Activated CD4-positive, alpha-beta memory T cell treated with anti-CD3 and anti-CD28 coated beads for 36 hours (primary cell): ENCODE results near the gene CDH26. TPM values are rescaled to one million over a fixed set of nuclear protein-coding genes. Genes with fewer than 3 reads are reported as not detected.
"Not testable (repeated sequence)": the region's sequence is repeated elsewhere in the genome, so short reads cannot be mapped to it uniquely, and the experiment has no call there.

Source experiments
- CTCF ChIA-PET: fragments of 350-600 bp; sonication (Branson Sonifier 250); formaldehyde crosslinking; loops from one replicate; lab custom pipeline; 2021; ENCODE audit warnings: antibody characterized with exemption, inconsistent platforms; lab: Charles Lee
- POLR2A ChIA-PET: fragments of 350-600 bp; sonication (Branson Sonifier 250); formaldehyde crosslinking; loops from one replicate; lab custom pipeline; 2021; ENCODE audit warnings: antibody characterized with exemption; lab: Charles Lee
- DNase-seq: peaks from one replicate; pipeline ENCODE4 v3.0.0-alpha.2; 2020
- H3K27ac Mint-ChIP-seq: one replicate; pipeline ENCODE4 v1.8.0; 2021; ENCODE audit warnings: mixed read lengths
- H3K27me3 Mint-ChIP-seq: one replicate; pipeline ENCODE4 v1.8.0; 2021; ENCODE audit warnings: mixed read lengths
- H3K36me3 Mint-ChIP-seq: one replicate; pipeline ENCODE4 v1.8.0; 2021; ENCODE audit warnings: mixed read lengths
- H3K4me1 Mint-ChIP-seq: one replicate; pipeline ENCODE4 v1.8.0; 2021; ENCODE audit warnings: low read depth, mixed read lengths
- H3K4me3 Mint-ChIP-seq: one replicate; pipeline ENCODE4 v1.8.0; 2021; ENCODE audit warnings: mild to moderate bottlenecking, mixed read lengths
- H3K9me3 Mint-ChIP-seq: one replicate; pipeline ENCODE4 v1.8.0; 2021; ENCODE audit warnings: mixed read lengths
- intact Hi-C: fragments of 100-400 bp; cut with micrococcal nuclease; formaldehyde crosslinking; loops from one replicate; pipeline ENCODE4 v1.15.1; 2023
- total RNA-seq, 2 experiments: library from RNA; stranded (reverse); gene quantifications; one replicate each; pipeline ENCODE4 v1.2.3, GENCODE V29; 2021

Gene CDH26
- total RNA-seq, 2 experiments from 2014 or later = 1.5 to 1.6 TPM

DNA sequence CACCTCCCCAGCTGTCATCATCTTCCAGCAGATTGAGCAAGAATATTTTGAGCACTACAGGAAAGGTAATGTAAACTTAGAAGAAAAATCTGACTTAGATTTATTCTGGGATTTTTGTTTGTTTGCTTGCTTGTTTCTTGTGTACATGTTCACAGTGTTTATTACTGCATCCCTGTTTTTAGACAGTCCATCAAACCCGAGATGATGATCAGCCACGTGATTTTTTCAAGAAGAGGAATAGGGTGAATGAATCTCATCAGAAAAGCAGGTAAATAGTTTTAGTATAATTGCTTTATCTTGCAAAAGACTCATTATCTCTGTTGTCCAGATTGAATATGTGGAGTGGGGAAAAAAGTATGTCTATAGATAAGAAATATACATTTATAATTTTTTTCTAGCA is 16.0 kb upstream of the CDH26 start:
- ChIA-PET CTCF (no interaction called here), POLR2A (no interaction called here)
- Mint-ChIP-seq H3K4me1 (peaks cover 38% of the 10 kb centered on the region), H3K9me3 (no peaks in the 10 kb centered on the region), H3K27ac (peak overlapping the region; percentile 28), H3K36me3 (peaks cover 18% of the 10 kb centered on the region), H3K27me3 (no peaks in the 10 kb centered on the region), H3K4me3 (no peak overlapping the region)
- DNase-seq = no peak
- intact Hi-C loops = loop anchor here (10.0 kb wide), 1 partner anchor 273 kb away; no protein-coding TSS in a partner anchor

DNA sequence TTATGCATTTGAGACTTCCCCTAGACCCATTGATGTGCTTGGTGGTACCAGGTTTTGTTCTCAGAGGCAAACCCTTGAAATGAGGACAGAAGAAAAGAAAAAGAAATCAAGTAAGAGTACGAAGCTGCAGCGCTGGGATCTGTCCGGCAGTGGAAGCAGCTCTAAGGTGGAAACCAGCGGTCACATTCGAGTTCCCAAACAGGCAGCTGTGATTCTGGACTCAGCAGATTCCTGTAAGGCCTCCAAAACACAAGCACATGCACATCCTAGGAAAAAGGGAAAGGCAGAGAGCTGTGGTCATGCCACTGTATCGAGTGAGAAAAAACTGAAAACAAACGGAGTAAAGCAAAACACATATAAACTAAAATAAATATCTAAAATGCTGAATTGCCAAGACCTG is 13.5 kb upstream of the CDH26 start:
- no peaks in the 10 kb centered on the region for H3K9me3 Mint-ChIP-seq
- CTCF ChIA-PET = interaction anchor here (1.4 to 8.9 kb wide), 2 partner anchors 9 to 113 kb away, joined by 5 to 66 read pairs; partner anchors contain the start of gene SYCP2
- intact Hi-C loops = loop anchor here (5.0 to 10.0 kb wide), 3 partner anchors 270 to 1178 kb away; no protein-coding TSS in a partner anchor
- no peak overlapping the region for H3K27ac Mint-ChIP-seq
- peaks cover 11% of the 10 kb centered on the region for H3K36me3 Mint-ChIP-seq
- DNase-seq = no peak
- H3K4me1 Mint-ChIP-seq = peaks cover 37% of the 10 kb centered on the region
- POLR2A ChIA-PET = interaction anchor here (1.5 kb wide), 1 partner anchor 17 kb away, joined by 3 read pairs; no protein-coding TSS in a partner anchor
- H3K27me3 Mint-ChIP-seq = no peaks in the 10 kb centered on the region
- H3K4me3 Mint-ChIP-seq = no peak overlapping the region

DNA sequence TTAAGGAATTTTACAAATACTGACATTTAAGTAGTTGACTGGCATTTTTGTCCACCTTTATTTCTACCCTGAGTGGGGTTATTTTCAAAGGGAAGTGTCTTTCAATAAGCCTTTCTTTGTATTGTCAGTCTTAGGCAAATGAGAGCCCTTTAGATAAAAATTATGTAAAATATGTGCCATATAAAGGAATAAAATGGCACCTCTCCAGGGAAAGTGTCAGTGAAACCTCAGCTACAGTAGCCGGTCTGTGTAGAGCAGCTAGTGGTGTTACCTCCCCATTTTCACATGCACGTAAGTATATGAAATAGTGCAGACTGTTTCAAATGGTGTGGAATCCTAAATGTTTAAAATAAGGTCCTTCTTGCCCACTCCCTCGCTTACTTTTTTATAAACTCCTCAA is 13.0 kb upstream of the CDH26 start:
- intact Hi-C loops = loop anchor here (5.0 to 10.0 kb wide), 3 partner anchors 270 to 1177 kb away; no protein-coding TSS in a partner anchor
- ChIA-PET CTCF (interaction anchor here (1.4 to 8.9 kb wide), 2 partner anchors 10 to 112 kb away, joined by 5 to 66 read pairs; partner anchors contain the start of gene SYCP2), POLR2A (interaction anchor here (1.5 kb wide), 1 partner anchor 18 kb away, joined by 3 read pairs; no protein-coding TSS in a partner anchor)
- DNase-seq = no peak
- Mint-ChIP-seq H3K4me1 (peaks cover 37% of the 10 kb centered on the region), H3K27me3 (no peaks in the 10 kb centered on the region), H3K9me3 (no peaks in the 10 kb centered on the region), H3K4me3 (no peak overlapping the region), H3K36me3 (peaks cover 11% of the 10 kb centered on the region), H3K27ac (no peak overlapping the region)

DNA sequence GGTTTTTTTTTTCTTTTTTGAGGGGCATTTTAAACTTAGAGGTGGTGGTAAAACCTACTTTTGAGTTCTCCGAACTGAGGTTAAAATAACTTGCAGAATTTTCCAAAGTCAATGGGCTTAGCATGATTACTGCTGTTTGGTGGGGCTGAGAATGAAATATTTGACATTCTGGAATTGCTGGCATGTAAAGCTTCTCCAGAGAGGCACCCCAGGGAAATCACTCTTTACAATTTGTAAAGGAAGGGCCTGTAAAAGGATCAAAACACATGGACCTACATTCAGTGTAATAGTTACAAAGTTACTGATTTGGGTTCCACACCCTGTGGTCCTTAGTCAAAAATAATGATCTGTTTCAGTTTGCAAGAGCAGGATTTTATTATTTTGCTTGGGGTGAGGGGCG is 12.5 kb upstream of the CDH26 start:
- peaks cover 11% of the 10 kb centered on the region for H3K36me3 Mint-ChIP-seq
- intact Hi-C loops = loop anchor here (5.0 to 10.0 kb wide), 3 partner anchors 269 to 1177 kb away; no protein-coding TSS in a partner anchor
- CTCF ChIA-PET = interaction anchor here (1.0 to 8.9 kb wide), 3 partner anchors 10 to 1283 kb away, joined by 3 to 66 read pairs (median 6); partner anchors contain the start of gene SYCP2
- no peaks in the 10 kb centered on the region for H3K9me3 Mint-ChIP-seq
- no peak overlapping the region for H3K4me3 Mint-ChIP-seq
- H3K27me3 Mint-ChIP-seq = no peaks in the 10 kb centered on the region
- H3K27ac Mint-ChIP-seq = peak overlapping the region; percentile 34
- POLR2A ChIA-PET = interaction anchor here (1.5 kb wide), 1 partner anchor 18 kb away, joined by 3 read pairs; no protein-coding TSS in a partner anchor
- H3K4me1 Mint-ChIP-seq = peaks cover 37% of the 10 kb centered on the region
- no peak for DNase-seq

DNA sequence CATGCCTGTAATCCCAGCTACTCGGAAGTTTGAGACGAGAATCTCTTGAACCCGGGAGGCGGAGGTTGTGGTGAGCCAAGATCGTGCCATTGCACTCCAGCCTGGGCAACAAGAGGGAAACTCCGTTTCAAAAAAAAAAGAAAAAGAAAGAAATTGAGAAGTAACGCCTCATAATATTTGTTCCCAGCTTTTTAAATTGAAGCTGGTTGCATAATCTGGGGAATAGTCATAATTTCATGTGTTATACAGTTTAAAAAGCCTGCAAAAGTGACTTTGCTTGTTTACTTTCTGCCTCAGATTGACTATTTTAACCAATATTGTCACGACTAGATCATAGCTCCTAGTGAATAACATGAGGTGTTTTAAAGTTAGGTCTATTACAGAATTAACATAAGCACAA is 10.8 kb upstream of the CDH26 start:
- CTCF ChIA-PET = interaction anchor here (1.2 to 8.9 kb wide), 3 partner anchors 12 to 1315 kb away, joined by 4 to 66 read pairs (median 6); partner anchors contain the start of gene SYCP2
- no peak overlapping the region for H3K4me3 Mint-ChIP-seq
- H3K4me1 Mint-ChIP-seq = peaks cover 26% of the 10 kb centered on the region
- H3K27ac Mint-ChIP-seq = no peak overlapping the region
- POLR2A ChIA-PET = no interaction called here
- no peaks in the 10 kb centered on the region for H3K27me3 Mint-ChIP-seq
- intact Hi-C loops = loop anchor here (5.0 to 10.0 kb wide), 3 partner anchors 267 to 1175 kb away; no protein-coding TSS in a partner anchor
- DNase-seq = no peak
- no peaks in the 10 kb centered on the region for H3K9me3 Mint-ChIP-seq
- peaks cover 11% of the 10 kb centered on the region for H3K36me3 Mint-ChIP-seq

DNA sequence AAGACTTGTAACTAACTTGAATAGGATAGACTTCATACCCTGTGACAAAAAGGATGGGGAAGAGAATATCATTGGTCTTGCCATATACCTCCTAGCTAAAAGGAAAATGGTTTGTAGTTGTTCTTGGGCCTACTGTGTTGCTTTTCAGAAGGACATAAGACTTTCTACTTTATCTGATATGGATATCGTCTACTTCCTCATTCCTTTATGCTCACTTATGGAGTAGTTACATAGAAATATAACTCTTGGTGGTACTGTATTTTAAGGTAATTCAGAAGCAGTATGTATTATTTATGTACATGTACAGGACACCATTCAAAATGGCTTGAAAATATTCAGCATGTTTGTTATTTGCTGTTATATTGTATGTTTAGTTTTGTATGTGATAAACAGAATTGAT is 10.0 kb upstream of the CDH26 start:
- intact Hi-C loops = loop anchor here (1.0 to 10.0 kb wide), 5 partner anchors 8 to 1174 kb away; partner anchors contain the start of genes FAM217B and PPP1R3D
- POLR2A ChIA-PET = no interaction called here

DNA sequence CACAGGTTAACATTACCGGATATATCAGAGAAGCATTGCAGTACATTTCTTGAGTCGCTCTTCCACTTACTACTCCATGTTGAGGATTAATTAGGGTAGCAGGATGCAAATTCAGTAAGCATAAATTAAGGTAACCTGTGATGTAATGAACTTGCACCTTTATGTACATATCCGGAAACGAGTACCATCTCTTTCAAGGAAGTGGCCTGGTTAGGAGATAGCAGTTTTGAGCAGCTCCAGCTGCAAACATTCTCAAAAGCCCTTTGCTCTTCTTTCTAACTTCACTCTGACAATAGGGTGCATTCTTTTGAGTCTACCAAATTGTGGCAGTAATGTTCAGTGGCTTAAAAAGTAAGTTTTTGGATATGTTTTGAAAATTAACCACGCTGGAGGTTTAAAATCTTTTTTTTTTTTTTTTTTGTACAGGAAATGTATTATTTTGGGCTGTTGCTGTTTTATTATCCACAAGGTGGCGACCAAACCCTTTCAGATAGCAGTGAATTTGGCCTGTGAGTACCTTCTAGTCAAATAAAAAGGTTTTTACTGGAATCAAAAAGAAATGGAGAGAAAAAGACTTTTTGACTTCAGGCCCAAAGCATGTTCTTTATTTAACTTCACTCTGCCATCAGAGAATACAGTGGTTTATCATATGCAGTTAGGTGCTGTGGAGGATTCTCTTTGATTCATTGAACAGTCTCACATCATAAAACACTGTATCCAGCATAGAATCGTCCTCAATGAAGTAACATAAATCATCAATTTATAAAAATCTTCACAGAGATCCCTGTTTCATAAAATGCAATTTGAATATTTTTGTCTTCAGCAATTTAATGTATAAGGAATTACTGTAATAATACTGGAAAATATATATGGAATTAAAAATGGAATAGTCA is 9.1 kb upstream of the CDH26 start:
- Mint-ChIP-seq H3K36me3 (peaks cover 8% of the 10 kb centered on the region), H3K27me3 (no peaks in the 10 kb centered on the region), H3K9me3 (no peaks in the 10 kb centered on the region), H3K4me3 (no peak overlapping the region), H3K27ac (peak overlapping the region; percentile 83), H3K4me1 (peaks cover 26% of the 10 kb centered on the region)
- CTCF ChIA-PET = interaction anchor here (0.6 to 8.9 kb wide), 11 partner anchors 9 to 251 kb away, joined by 3 to 66 read pairs (median 3); partner anchors contain the start of genes FAM217B, PPP1R3D and SYCP2
- POLR2A ChIA-PET = interaction anchor here (0.7 to 1.0 kb wide), 2 partner anchors 8 to 9 kb away, joined by 3 to 4 read pairs; partner anchors contain the start of genes FAM217B and PPP1R3D
- DNase-seq = peak; percentile 27
- intact Hi-C loops = loop anchor here (1.0 to 10.0 kb wide), 5 partner anchors 9 to 1173 kb away; partner anchors contain the start of genes FAM217B and PPP1R3D

More for the DNA sequence above, 10.0 kb upstream of the CDH26 start:
- H3K4me1 Mint-ChIP-seq = peaks cover 26% of the 10 kb centered on the region
- H3K27me3 Mint-ChIP-seq = no peaks in the 10 kb centered on the region
- CTCF ChIA-PET = interaction anchor here (0.6 to 8.9 kb wide), 8 partner anchors 8 to 138 kb away, joined by 3 to 66 read pairs (median 4); partner anchors contain the start of genes FAM217B, PPP1R3D and SYCP2
- no peak overlapping the region for H3K4me3 Mint-ChIP-seq
- no peaks in the 10 kb centered on the region for H3K9me3 Mint-ChIP-seq
- peak overlapping the region; percentile 83 for H3K27ac Mint-ChIP-seq
- peaks cover 11% of the 10 kb centered on the region for H3K36me3 Mint-ChIP-seq
- no peak for DNase-seq

DNA sequence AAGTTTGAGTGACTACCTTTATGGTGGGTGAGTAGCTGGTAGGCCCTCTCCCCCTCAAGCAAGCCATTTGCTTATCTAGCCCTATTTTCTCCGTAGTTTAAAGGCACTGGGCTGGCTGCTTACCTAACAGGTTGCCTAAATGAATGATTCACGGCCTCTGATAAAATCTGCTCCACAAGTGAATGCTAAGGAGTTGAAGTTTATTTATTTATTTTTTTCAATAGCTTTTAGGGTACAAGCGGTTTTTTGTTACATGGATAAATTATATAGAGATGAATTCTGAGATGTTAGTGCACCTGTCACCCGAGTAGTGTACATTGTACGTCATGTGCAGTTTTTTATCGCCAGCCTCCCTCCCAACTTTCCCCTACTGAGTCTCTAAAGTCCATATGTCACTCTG is 8.3 kb upstream of the CDH26 start:
- no peaks in the 10 kb centered on the region for H3K27me3 Mint-ChIP-seq
- DNase-seq = no peak
- intact Hi-C loops = loop anchor here (2.0 to 10.0 kb wide), 4 partner anchors 107 to 1172 kb away; no protein-coding TSS in a partner anchor
- ChIA-PET CTCF (interaction anchor here (0.8 to 8.9 kb wide), 7 partner anchors 9 to 313 kb away, joined by 3 to 66 read pairs (median 4); partner anchors contain the start of gene SYCP2), POLR2A (interaction anchor here (1.0 kb wide), 1 partner anchor 9 kb away, joined by 4 read pairs; no protein-coding TSS in a partner anchor)
- H3K9me3 Mint-ChIP-seq = no peaks in the 10 kb centered on the region
- H3K4me3 Mint-ChIP-seq = no peak overlapping the region
- no peak overlapping the region for H3K27ac Mint-ChIP-seq
- no peaks in the 10 kb centered on the region for H3K36me3 Mint-ChIP-seq
- H3K4me1 Mint-ChIP-seq = peaks cover 23% of the 10 kb centered on the region

DNA sequence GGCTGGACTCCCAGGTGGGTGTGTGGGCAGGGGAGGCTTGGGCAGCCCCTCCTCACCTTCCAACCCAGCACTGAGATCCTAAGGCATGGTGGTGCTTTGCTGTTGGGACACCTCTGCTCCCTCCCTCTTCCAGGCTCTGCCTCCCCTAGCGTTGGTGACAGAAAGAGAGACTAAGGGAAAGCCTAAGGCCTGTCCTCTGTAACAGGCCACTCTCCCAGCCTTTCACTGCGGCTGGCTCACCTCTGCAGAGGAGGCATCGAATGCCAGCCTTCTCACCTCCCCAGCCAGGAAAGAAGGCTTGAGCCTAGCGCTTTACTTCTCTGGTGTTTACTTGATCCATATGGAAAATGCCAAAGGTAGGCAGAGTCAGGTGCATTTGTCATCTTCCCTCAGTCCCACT is 3.5 kb upstream of the CDH26 start:
- no peak for DNase-seq
- no peaks in the 10 kb centered on the region for H3K4me1 Mint-ChIP-seq
- H3K4me3 Mint-ChIP-seq = no peak overlapping the region
- H3K36me3 Mint-ChIP-seq = no peaks in the 10 kb centered on the region
- intact Hi-C loops = no loop called here
- H3K27me3 Mint-ChIP-seq = no peaks in the 10 kb centered on the region
- H3K27ac Mint-ChIP-seq = no peak overlapping the region
- H3K9me3 Mint-ChIP-seq = no peaks in the 10 kb centered on the region
- ChIA-PET CTCF (interaction anchor here (0.8 to 1.1 kb wide), 2 partner anchors 20 to 93 kb away, joined by 3 read pairs; no protein-coding TSS in a partner anchor), POLR2A (no interaction called here)

DNA sequence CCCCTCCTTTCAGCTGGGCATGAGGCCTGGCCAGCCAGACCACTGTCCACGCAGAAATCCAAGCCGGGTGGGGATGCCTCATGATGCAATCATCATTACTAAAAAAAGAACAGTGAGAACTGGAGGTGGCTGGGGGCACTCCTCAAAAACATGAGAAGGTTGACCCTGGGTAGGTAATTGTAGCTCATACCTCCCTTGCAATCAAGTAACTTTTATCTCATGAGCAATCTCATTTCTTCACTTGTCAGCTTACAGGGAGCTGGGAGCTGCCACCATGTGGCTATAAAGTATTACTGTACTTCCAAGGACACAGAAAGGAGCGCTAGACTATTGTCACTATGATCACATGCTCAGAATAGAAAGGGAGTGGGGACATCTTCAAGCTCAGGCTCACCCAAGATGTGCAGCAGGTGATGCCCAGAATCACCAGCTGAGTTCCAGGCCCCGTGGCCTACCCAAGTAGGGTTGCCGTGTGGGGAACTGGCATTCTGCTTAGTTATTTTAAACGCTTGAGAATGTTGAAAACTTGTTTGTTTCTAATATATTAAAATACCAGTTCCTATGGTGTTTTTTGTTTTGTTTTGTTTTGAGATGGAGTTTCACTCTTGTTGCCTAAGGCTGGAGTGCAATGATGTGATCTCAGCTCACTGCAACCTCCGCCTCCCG is 3.0 kb upstream of the CDH26 start:
- peaks cover 3% of the 10 kb centered on the region for H3K36me3 Mint-ChIP-seq
- intact Hi-C loops = no loop called here
- no peaks in the 10 kb centered on the region for H3K9me3 Mint-ChIP-seq
- no peaks in the 10 kb centered on the region for H3K27me3 Mint-ChIP-seq
- H3K4me1 Mint-ChIP-seq = no peaks in the 10 kb centered on the region
- DNase-seq = no peak
- no peak overlapping the region for H3K4me3 Mint-ChIP-seq
- ChIA-PET CTCF (interaction anchor here (0.8 to 1.1 kb wide), 2 partner anchors 21 to 92 kb away, joined by 3 read pairs; no protein-coding TSS in a partner anchor), POLR2A (no interaction called here)
- H3K27ac Mint-ChIP-seq = no peak overlapping the region

DNA sequence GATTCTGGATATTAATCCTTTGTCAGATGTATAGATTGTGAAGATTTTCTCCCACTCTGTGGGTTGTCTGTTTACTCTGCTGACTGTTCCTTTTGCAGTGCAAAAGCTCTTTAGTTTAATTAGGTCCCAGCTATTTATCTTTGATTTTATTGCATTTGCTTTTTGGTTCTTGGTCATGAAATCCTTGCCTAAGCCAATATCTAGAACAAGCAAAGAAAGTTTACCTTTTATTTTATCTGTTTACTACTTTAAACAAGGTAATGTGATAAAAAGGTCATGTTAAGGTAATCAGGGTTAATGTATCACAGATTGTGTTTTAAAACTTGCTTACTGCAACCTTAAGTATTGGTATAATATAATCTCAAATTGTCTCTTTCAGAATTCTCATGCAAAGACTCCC is 655 bp upstream of the CDH26 start:
- H3K4me1 Mint-ChIP-seq, CTCF ChIA-PET, H3K36me3 Mint-ChIP-seq, H3K27me3 Mint-ChIP-seq, intact Hi-C loops, H3K27ac Mint-ChIP-seq, H3K9me3 Mint-ChIP-seq, POLR2A ChIA-PET, DNase-seq, H3K4me3 Mint-ChIP-seq: not testable (repeated sequence)
